GM19043 (cell line): ENCODE measurements around the gene USP32.

Source experiments
- ATAC-seq: cut with Tn5 transposase; IDR thresholded peaks from one replicate; pipeline ENCODE4 v1.9.1; 2021; ENCODE audit warnings: low read depth; ENCODE audit not compliant: unreplicated experiment

Gene USP32

GRCh38 chr17:60305141-60305540, 86.8 kb downstream of the USP32 start:
- peak; percentile 63 for ATAC-seq

GRCh38 chr17:60304502-60304901, 87.4 kb downstream of the USP32 start:
- no peak for ATAC-seq

GRCh38 chr17:60303406-60304099, 88.4 kb downstream of the USP32 start:
- ATAC-seq, result no peak

- no peak for ATAC-seq
Measured at GRCh38 chr17:60301649-60302048, 90.3 kb downstream of the USP32 start.

- ATAC-seq, result no peak
Measured at GRCh38 chr17:60300949-60301348, 91.0 kb downstream of the USP32 start.

GRCh38 chr17:60300011-60300410, 91.9 kb downstream of the USP32 start:
- no peak for ATAC-seq

- ATAC-seq, result no peak
Measured at GRCh38 chr17:60297760-60298401, 94.1 kb downstream of the USP32 start.

GRCh38 chr17:60296177-60296576, 95.8 kb downstream of the USP32 start:
- no peak for ATAC-seq

- no peak for ATAC-seq
Measured at GRCh38 chr17:60293580-60294335, 98.2 kb downstream of the USP32 start.

GRCh38 chr17:60292697-60293096, 99.2 kb downstream of the USP32 start:
- no peak for ATAC-seq

- no peak for ATAC-seq
Measured at GRCh38 chr17:60284709-60285108, 107.2 kb downstream of the USP32 start.

- no peak for ATAC-seq
Measured at GRCh38 chr17:60283816-60284215, 108.1 kb downstream of the USP32 start.

- ATAC-seq, result no peak
Measured at GRCh38 chr17:60280673-60281072, 111.3 kb downstream of the USP32 start.

GRCh38 chr17:60278237-60278636, 113.7 kb downstream of the USP32 start:
- ATAC-seq, result no peak

GRCh38 chr17:60277258-60277657, 114.7 kb downstream of the USP32 start:
- ATAC-seq, result no peak

GRCh38 chr17:60269417-60269816, 122.5 kb downstream of the USP32 start:
- no peak for ATAC-seq

GRCh38 chr17:60260540-60260939, 131.4 kb downstream of the USP32 start:
- no peak for ATAC-seq

GRCh38 chr17:60258313-60258712, 133.6 kb downstream of the USP32 start:
- ATAC-seq, result no peak

GRCh38 chr17:60256174-60256573, 135.8 kb downstream of the USP32 start:
- ATAC-seq, result no peak

GRCh38 chr17:60253048-60253447, 138.9 kb downstream of the USP32 start:
- ATAC-seq, result no peak

GRCh38 chr17:60252459-60252858, 139.5 kb downstream of the USP32 start:
- no peak for ATAC-seq
